Mucosa of descending colon (tissue), 3 donors: Measurements from ENCODE around the gene CLSTN2. TPM values are rescaled to one million over a fixed set of nuclear protein-coding genes. Genes with fewer than 3 reads are reported as not detected.

ENCODE experiments used
- ATAC-seq: fragments of 200-7000 bp; cut with Tn5 transposase; one replicate; pipeline ENCODE4 v1.9.1; 2020; ENCODE audit warnings: mild to moderate bottlenecking, moderate library complexity
- DNase-seq, 3 donors: peaks; one replicate each; pipeline ENCODE4 v3.0.0-alpha.2; 2020
- H3K36me3 ChIP-seq: fragments of 200-600 bp; one replicate; pipeline ENCODE4 v1.8.0; 2021; ENCODE audit warnings: low read depth, mild to moderate bottlenecking
- H3K4me1 ChIP-seq: fragments of 200-600 bp; one replicate; pipeline ENCODE4 v1.8.0; 2021; ENCODE audit warnings: low read depth, mild to moderate bottlenecking
- H3K4me3 ChIP-seq: fragments of 200-600 bp; one replicate; pipeline ENCODE4 v1.8.0; 2021; ENCODE audit warnings: mild to moderate bottlenecking
- H3K9me3 ChIP-seq: fragments of 200-600 bp; one replicate; pipeline ENCODE4 v1.8.0; 2021; ENCODE audit warnings: mild to moderate bottlenecking
- intact Hi-C, 2 donors: fragments of 100-400 bp; cut with DNase I in 1 of 2; cut with micrococcal nuclease in 1 of 2; formaldehyde crosslinking; loops; one replicate each; pipeline versions ENCODE4 v1.11.0 to v1.11.1; 2022; cut with DNase I, micrococcal nuclease
- total RNA-seq, 3 donors: library from RNA; stranded (reverse); fragmentation: NEBNext Ultra II Directional in 2 of 3; extraction: Animal tissue kit (Norgen Biotek cat#: 25700) in 2 of 3; gene quantifications; one replicate each; pipeline versions ENCODE4 v1.2.1 to v1.2.4, GENCODE V29; 2021 to 2023
- TF ChIP-seq, protein P1 (sequence below): fragments of 200-600 bp; IDR thresholded peaks from one replicate; pipeline ENCODE4 v1.8.0; 2022; ENCODE audit warnings: antibody characterized with exemption, mild to moderate bottlenecking
- donor health status: DM: no; HTN: no; CAD: no; lungs with moderate emphysema.
- donor health status: DM: no; HTN: no; CAD: no.
- donor health status: DM: no; HTN: yes; CAD: no.

Gene CLSTN2
- total RNA-seq, 3 donors from 2014 or later: 0.90 to 5.3 (median 2.5) TPM

DNA sequence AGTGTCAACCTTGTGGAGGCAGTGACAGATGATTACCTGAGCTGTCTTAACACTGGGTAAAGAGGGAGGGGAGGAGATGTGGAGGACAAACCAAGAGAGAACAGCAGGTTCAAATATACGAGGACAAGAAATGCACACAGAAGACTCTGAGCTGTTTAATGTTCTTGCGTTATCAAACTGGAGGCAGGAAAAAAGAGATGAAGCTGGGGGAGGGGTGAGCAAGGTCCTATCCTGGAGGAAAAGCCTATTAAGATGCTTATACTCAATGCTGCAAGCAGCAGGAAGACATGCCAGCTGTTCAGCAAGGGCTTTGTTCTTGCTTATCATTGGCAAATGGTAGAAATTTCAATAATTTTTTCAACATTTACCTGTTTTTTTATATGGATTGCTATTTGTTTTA is 397.1 kb downstream of the CLSTN2 start:
- H3K4me1 ChIP-seq: no peaks in the 10 kb centered on the region
- no peak overlapping the region for H3K4me3 ChIP-seq
- no peaks in the 10 kb centered on the region for H3K9me3 ChIP-seq
- ATAC-seq (no peak), DNase-seq (no peak)
- intact Hi-C loops: no loop called here
- TF ChIP-seq, protein P1, sequence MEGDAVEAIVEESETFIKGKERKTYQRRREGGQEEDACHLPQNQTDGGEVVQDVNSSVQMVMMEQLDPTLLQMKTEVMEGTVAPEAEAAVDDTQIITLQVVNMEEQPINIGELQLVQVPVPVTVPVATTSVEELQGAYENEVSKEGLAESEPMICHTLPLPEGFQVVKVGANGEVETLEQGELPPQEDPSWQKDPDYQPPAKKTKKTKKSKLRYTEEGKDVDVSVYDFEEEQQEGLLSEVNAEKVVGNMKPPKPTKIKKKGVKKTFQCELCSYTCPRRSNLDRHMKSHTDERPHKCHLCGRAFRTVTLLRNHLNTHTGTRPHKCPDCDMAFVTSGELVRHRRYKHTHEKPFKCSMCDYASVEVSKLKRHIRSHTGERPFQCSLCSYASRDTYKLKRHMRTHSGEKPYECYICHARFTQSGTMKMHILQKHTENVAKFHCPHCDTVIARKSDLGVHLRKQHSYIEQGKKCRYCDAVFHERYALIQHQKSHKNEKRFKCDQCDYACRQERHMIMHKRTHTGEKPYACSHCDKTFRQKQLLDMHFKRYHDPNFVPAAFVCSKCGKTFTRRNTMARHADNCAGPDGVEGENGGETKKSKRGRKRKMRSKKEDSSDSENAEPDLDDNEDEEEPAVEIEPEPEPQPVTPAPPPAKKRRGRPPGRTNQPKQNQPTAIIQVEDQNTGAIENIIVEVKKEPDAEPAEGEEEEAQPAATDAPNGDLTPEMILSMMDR: no peak
- H3K36me3 ChIP-seq: no peaks in the 10 kb centered on the region

DNA sequence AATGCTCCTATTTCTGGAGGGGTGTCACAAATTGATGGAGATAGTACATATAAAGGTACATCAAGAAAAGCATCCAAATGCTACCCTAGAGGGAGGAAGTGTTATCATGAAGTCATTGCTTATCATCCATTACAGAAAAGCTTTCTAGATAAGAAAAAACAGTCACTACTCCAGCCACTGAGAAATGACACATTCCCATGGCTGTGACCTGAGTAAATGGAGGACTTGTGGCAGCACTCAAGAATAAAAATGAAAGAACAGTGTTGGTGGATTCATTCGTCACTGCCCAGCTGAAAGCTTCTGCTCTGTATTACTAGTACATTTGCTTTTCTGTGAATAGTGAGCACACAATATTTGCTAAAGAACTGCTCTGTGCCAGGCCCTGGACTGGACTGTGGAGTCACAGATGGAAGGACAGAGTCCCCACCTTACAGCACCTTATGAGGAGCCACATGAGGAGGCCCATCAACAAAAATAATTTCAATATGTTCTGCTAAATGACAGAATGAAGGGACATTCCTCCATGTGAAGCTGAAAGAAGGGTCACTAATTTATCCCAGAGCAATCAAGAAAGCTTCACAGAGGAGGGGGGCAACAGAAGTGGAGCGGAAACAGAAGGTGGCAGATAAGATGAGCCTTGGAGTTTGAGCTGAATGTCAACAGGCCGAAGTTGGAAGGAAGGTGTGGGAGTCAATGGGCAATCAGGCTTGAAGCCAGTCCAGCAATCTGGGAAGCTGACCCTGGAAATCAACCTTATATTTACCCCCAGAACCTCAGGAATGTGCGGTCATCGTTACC is 399.3 kb downstream of the CLSTN2 start:
- DNase-seq (no peak), ATAC-seq (no peak)
- TF ChIP-seq, protein P1: no peak
- Histone ChIP-seq H3K36me3 (no peaks in the 10 kb centered on the region), H3K4me3 (no peak overlapping the region), H3K9me3 (no peaks in the 10 kb centered on the region), H3K4me1 (no peaks in the 10 kb centered on the region)
- intact Hi-C loops: no loop called here

DNA sequence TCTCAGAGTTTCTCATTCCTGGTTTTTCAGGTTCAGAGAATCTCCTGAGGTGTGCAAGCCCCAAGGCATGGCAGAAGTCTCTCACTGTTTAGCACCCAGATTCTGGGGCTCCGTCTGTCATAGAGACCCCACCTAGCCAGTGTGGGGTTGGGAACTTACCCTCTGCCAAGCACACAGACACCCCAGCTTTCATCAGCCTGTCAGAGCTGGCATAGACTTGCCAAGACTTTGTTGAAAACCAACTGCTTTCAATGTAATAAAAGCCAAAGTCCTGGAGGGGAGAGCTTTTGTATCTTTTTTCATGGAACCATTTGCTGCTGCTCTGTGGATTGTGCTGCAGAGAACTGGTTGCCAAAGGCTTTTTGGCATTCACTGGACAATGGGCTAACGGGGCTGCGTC is 401.5 kb downstream of the CLSTN2 start:
- Histone ChIP-seq H3K4me3 (no peak overlapping the region), H3K4me1 (peaks cover 7% of the 10 kb centered on the region), H3K9me3 (no peaks in the 10 kb centered on the region), H3K36me3 (no peaks in the 10 kb centered on the region)
- no peak for DNase-seq
- intact Hi-C loops: no loop called here
- TF ChIP-seq, protein P1: no peak
- ATAC-seq: no peak

DNA sequence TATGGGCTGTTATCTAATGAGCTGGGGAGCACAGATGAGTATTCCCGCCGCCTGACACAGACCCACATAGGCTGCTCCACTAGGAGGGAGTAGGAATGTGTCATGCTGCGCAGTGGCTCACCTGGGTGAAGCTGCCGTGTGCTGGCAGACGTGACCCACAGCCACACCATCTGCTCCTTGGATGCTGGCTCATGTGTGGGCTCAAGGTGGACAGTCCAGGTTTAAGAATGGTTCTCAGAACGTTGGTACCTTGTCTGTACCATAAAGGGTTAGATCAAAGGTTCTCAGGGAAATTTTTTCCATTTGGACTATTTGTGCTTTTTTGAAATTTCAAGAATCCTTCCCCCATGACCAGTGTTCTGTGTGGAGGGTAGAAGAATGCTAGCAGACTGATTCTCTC is 403.9 kb downstream of the CLSTN2 start:
- no peaks in the 10 kb centered on the region for H3K36me3 ChIP-seq
- no peaks in the 10 kb centered on the region for H3K9me3 ChIP-seq
- TF ChIP-seq, protein P1: no peak
- ATAC-seq (no peak), DNase-seq (no peak)
- H3K4me3 ChIP-seq: no peak overlapping the region
- peaks cover 7% of the 10 kb centered on the region for H3K4me1 ChIP-seq
- intact Hi-C loops: no loop called here

DNA sequence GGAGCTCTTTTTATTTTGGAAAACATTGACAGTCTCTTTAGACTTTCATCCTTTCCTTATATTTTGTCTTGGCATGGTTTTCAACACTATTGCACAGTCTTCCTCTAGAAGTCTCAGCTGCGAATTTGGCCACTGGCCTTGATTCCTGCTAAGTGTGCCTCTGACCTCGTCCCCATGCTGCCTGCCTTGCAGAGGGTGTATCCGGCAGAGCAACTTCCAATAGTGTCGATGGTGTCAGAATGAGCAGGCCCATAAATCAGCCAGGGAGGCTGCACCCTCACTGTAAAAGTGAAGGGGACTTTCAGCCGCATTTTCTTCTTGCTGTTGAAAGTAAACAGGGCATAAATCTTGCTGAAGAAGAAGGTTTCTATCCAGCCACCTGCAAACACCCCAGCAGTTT is 406.2 kb downstream of the CLSTN2 start:
- H3K9me3 ChIP-seq: no peaks in the 10 kb centered on the region
- H3K36me3 ChIP-seq: no peaks in the 10 kb centered on the region
- TF ChIP-seq, protein P1: no peak
- intact Hi-C loops: no loop called here
- DNase-seq (peak in 2 of 3 donors; percentile 55 to 68), ATAC-seq (peak; percentile 92)
- H3K4me1 ChIP-seq: peaks cover 7% of the 10 kb centered on the region
- H3K4me3 ChIP-seq: no peak overlapping the region
